RWPE1 (cell line): ENCODE data around the gene STYXL1.
A peak's percentile ranks its signal among the peaks of the same experiment; 100 is the strongest.

ENCODE experiments used
- CTCF ChIA-PET: fragments of 350-600 bp; sonication (Branson Sonifier 250); formaldehyde crosslinking; extraction: SDS; loops from one replicate; lab custom pipeline; 2021; lab: Yijun Ruan, JAX
- POLR2A ChIA-PET: fragments of 400-600 bp; formaldehyde crosslinking; extraction: SDS; loops from one replicate; lab custom pipeline; 2020; ENCODE audit warnings: antibody characterized with exemption; ENCODE audit not compliant: low non-redundant PET; lab: Yijun Ruan, JAX
- DNase-seq: peaks from one replicate; pipeline ENCODE4 v3.0.0; 2012; ENCODE audit warnings: low spot score
- H3K27ac ChIP-seq: fragments of 450-650 bp; 2 replicates; pipeline ENCODE4 v1.5.1; 2017
- TF ChIP-seq, protein P1 (sequence below): fragments of 450-650 bp; conservative IDR thresholded peaks from 2 replicates; pipeline ENCODE4 v1.5.1; 2017; ENCODE audit warnings: low read depth, mild to moderate bottlenecking

Gene STYXL1

DNA sequence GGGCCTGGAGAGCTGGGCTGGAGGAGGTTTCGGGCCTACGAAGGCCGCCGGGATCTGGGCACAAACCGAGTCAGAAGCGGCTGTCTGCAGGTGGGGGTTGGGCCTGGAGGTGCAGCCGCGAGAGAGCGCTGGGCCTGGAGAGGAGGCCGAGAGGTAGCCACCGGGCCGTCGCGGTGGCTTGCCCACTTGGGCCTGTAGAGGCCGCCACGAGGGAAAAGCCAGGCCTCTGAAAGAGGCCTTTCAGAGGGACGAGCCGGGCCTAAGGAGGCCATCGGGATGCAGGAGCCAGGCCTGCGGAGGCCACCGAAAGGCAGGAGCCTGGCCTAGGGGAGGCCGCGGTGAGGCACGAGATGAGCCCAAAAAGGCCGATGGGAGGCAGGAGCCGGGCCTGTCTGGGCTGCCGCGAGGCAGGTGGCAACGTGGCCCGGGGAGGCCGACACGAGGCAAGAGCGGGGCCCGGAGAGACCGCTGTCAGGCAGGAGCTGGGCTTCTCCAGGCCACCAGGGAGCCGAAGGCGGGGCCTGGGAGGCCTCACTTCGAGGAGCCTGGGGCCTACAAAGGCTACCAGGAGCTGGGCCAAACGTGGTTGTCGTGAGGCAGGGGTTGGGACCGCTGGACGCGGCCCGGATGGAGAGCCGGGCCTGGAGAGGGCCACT, 25.7 kb upstream of the STYXL1 start:
- TF ChIP-seq, protein P1, sequence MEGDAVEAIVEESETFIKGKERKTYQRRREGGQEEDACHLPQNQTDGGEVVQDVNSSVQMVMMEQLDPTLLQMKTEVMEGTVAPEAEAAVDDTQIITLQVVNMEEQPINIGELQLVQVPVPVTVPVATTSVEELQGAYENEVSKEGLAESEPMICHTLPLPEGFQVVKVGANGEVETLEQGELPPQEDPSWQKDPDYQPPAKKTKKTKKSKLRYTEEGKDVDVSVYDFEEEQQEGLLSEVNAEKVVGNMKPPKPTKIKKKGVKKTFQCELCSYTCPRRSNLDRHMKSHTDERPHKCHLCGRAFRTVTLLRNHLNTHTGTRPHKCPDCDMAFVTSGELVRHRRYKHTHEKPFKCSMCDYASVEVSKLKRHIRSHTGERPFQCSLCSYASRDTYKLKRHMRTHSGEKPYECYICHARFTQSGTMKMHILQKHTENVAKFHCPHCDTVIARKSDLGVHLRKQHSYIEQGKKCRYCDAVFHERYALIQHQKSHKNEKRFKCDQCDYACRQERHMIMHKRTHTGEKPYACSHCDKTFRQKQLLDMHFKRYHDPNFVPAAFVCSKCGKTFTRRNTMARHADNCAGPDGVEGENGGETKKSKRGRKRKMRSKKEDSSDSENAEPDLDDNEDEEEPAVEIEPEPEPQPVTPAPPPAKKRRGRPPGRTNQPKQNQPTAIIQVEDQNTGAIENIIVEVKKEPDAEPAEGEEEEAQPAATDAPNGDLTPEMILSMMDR: no peak
- H3K27ac ChIP-seq: peak overlapping the region; percentile 50; the same call in 1 of the 2 replicates
- ChIA-PET POLR2A (no interaction called here), CTCF (no interaction called here)
- DNase-seq: no peak

DNA sequence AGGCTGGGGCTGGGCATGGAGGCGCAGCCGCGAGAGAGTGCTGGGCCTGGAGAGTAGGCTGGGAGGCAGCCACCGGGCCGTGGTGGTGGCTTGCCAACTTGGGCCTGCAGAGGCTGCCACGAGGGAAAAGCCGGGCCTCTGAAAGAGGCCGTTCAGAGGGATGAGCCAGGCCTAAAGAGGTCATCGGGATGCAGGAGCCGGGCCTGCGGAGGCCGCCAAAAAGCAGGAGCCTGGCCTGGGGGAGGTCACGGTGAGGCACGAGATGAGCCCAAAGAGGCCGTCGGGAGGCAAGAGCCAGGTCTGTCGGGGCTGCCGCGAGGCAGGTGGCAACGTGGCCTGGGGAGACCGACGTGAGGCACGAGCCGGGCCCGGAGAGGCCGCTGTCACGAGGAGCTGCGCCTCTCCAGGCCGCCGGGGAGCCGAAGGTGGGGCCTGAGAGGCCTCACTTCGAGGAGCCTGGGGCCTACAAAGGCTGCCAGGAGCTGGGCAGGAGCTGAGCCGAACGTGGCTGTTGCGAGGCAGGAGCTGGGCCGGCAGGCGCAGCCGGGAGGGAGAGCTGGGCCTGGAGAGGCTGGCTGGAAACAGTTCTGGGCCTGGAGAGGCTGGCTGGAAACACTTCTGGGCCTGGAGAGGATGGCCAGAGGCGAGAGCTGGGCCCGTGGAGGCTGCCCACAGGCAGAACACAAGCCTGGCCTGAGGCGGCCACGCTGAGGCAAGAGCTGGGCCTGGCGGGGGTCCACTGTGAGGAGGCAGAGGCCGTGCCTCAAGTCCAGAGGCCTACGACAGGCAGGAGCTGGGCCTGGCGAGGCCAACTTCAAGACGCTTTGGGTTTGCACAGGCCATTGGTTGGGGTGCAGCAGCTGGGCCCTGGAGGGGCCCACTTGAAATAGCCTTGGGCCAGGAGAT, 24.7 kb upstream of the STYXL1 start:
- DNase-seq: no peak
- ChIA-PET POLR2A (no interaction called here), CTCF (interaction anchor here (0.8 kb wide), 1 partner anchor 39 kb away, joined by 4 read pairs; no protein-coding TSS in a partner anchor)
- no peak overlapping the region for H3K27ac ChIP-seq
- TF ChIP-seq, protein P1: no peak

DNA sequence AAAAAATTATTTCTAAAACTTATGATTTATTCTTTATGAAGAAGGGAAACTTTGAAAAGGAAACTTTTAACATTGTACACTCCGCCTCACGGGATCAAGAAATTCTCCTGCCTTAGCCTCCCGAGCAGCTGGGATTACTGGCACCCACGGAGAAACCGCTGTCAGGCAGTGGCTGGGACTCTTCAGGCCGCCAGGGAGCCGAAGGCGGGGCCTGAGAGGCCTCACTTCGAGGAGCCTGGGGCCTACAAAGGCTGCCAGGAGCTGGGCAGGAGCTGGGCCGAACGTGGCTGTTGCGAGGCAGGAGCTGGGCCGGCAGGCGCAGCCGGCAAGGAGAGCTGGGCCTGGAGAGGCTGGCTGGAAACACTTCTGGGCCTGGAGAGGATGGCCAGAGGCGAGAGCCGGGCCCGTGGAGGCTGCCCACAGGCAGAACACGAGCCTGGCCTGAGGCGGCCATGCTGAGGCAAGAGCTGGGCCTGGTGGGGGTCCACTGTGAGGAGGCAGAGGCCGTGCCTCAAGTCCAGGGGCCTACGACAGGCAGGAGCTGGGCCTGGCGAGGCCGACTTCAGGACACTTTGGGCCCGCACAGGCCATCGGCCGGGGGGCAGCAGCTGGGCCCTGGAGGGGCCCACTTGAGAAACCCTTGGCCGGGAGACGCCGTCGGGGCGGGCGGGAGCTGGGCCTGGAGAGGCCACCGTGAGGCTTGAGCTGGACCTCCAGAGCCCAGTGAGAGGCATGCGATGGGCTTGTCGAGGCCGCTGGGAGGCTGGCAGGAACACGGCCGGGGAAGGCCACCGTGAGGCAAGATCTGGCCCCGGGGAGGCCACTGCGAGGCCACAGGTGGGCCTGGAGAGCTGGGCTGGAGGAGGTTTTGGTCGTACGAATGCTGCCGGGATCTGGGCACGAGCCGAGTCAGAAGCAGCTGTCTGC, 23.8 kb upstream of the STYXL1 start:
- ChIA-PET POLR2A (no interaction called here), CTCF (interaction anchor here (0.6 to 0.8 kb wide), 2 partner anchors 40 to 217 kb away, joined by 3 to 4 read pairs; no protein-coding TSS in a partner anchor)
- no peak for DNase-seq
- H3K27ac ChIP-seq: no peak overlapping the region
- TF ChIP-seq, protein P1: no peak

- peak overlapping the region; percentile 64 for H3K27ac ChIP-seq
- ChIA-PET POLR2A (no interaction called here), CTCF (interaction anchor here (0.5 to 1.2 kb wide), 6 partner anchors 14 to 61 kb away, joined by 3 to 6 read pairs (median 4); no protein-coding TSS in a partner anchor)
- DNase-seq: peak; percentile 87
- TF ChIP-seq, protein P1: peak; percentile 61
These were observed 21.4 kb upstream of the STYXL1 start for GRCh38 chr7:76069238-76069638.

DNA sequence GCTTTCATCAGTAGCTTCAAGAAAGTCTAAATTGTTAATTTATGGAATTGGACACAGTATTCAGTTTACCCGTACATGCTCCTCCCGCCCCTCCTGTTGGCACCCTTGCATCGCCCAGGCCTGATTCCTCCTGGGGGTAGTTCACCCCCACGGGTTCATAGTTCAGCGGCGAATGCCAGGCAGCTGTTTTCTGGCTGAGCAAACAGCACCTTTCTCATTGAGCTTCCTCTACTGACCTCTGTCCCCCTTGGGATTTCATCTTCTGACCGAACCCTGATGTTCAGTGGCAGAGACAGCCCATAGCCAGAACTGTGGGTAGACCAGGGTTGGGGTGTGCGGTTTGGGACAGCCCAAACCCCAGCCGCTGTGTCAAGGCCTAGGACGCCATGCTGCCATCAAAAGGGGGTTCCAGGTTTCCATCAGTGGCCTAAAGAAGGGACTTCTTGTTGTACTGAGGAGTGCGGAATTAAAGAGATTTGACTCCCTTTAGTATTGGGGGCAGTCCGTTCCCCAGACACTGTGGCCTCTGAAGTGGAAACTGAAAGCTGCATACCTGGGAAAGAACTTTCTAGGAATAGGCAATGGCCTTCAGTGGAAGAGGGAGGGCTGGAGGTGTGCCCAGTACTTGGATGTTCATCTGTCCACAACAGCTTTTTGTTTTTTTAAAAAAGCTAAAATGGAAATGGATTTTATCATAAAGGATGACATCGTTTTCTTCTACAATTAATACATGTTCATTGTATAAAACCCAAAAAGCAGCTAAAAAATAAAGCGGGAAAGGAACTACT, 19.1 kb upstream of the STYXL1 start:
- POLR2A ChIA-PET: no interaction called here
- TF ChIP-seq, protein P1: no peak
- peak overlapping the region; percentile 9; the same call in 1 of the 2 replicates for H3K27ac ChIP-seq
- CTCF ChIA-PET: interaction anchor here (0.5 to 1.6 kb wide), 2 partner anchors 59 to 63 kb away, joined by 5 to 6 read pairs; no protein-coding TSS in a partner anchor
- no peak for DNase-seq
